GM23248 (cell line): Measurements from ENCODE around the gene C10orf62.

Experiments used
- EZH2 ChIP-seq: fragments of 200-600 bp; sonication (generic); IDR thresholded peaks from 2 replicates; pipeline ENCODE4 v1.6.1; 2018; ENCODE audit warnings: antibody characterized with exemption, mild to moderate bottlenecking; ENCODE audit not compliant: insufficient read depth, poor library complexity, severe bottlenecking
- EZH2phosphoT487 ChIP-seq: fragments of 200-600 bp; sonication (generic); IDR thresholded peaks from 2 replicates; pipeline ENCODE4 v1.6.1; 2018; ENCODE audit warnings: antibody characterized with exemption, moderate library complexity, mild to moderate bottlenecking, low read depth; ENCODE audit not compliant: insufficient read depth

- TF ChIP-seq EZH2 (no peak), EZH2phosphoT487 (no peak)
Measured at GRCh38 chr10:97582169-97582568, 7.4 kb upstream of the C10orf62 start.
